ENCODE measurements around the gene AMN1. TPM values are rescaled to one million over a fixed set of nuclear protein-coding genes. Genes with fewer than 3 reads are reported as not detected.

AMN1 gene
- total RNA-seq, 1 experiment from 2014 or later = 9.6 TPM

- Mint-ChIP-seq H3K9me3 (no peaks in the 10 kb centered on the region), H3K36me3 (ENCODE audit: insufficient read depth in 1 of 3, low read depth in 3 of 3) (no peaks in the 10 kb centered on the region; a peak in 1 of 7 replicates), H3K27ac (no peak overlapping the region), H3K4me1 (peaks cover 0 to 9% of the 10 kb centered on the region in 2 experiments; a peak in 3 of 4 replicates), H3K4me3 (no peak overlapping the region), H3K27me3 (ENCODE audit: low read depth) (no peaks in the 10 kb centered on the region; the same call in 1 of the 2 replicates)
- H3K9me3 ChIP-seq (ENCODE audit: control insufficient read depth, low read depth, low read length) = no peaks in the 10 kb centered on the region
- no peak overlapping the region for H2BK12ac ChIP-seq (ENCODE audit: insufficient read length, low read depth, low read length)
- no peak overlapping the region for H2AK5ac ChIP-seq (ENCODE audit: insufficient read length, low read length)
- no peak overlapping the region for H4K5ac ChIP-seq (ENCODE audit: insufficient read length, low read depth, low read length)
- H3K27ac ChIP-seq (ENCODE audit: insufficient read length, low read depth, low read length) = no peak overlapping the region
- H3K4me1 ChIP-seq (ENCODE audit: insufficient read depth, low read length) = no peaks in the 10 kb centered on the region
- no peak overlapping the region for H2BK5ac ChIP-seq (ENCODE audit: insufficient read length, low read length)
- H3K56ac ChIP-seq (ENCODE audit: insufficient read length, low read depth, low read length) = no peak overlapping the region
- no peak overlapping the region for H2BK20ac ChIP-seq (ENCODE audit: low read depth, low read length, poor library complexity, severe bottlenecking)
- no peak for TF ChIP-seq CTCF (conservative IDR thresholded peaks at IDR 0.05)
- H3K23me2 ChIP-seq (ENCODE audit: insufficient read length, low read depth, low read length, poor library complexity, severe bottlenecking) = no peaks in the 10 kb centered on the region
- H2AFZ ChIP-seq (ENCODE audit: low read length) = no peak overlapping the region
- no peak for DNase-seq
- H3K18ac ChIP-seq (ENCODE audit: insufficient read length, low read depth, low read length) = no peak overlapping the region
- H3K79me1 ChIP-seq (ENCODE audit: insufficient read depth, low read depth, low read length, poor library complexity, severe bottlenecking) = no peaks in the 10 kb centered on the region
- H3K9ac ChIP-seq (ENCODE audit: extremely low read depth, insufficient read length, low read length) = no peak overlapping the region
- H3K4me2 ChIP-seq (ENCODE audit: insufficient read depth, insufficient read length, low read length) = no peak overlapping the region
- no peak overlapping the region for H3T11ph ChIP-seq (ENCODE audit: low read length)
- no peak overlapping the region for H4K8ac ChIP-seq (replicated peaks; ENCODE audit: insufficient read length, low read depth, low read length)
- no peak overlapping the region for H3K14ac ChIP-seq (ENCODE audit: insufficient read depth, low read length)
- H3K79me2 ChIP-seq (ENCODE audit: insufficient read depth, low read length) = no peaks in the 10 kb centered on the region
- H3K27me3 ChIP-seq (ENCODE audit: insufficient read depth, low read length) = no peaks in the 10 kb centered on the region
- no peak overlapping the region for H3K4ac ChIP-seq (ENCODE audit: low read depth, low read length)
- no peak overlapping the region for H2BK120ac ChIP-seq (ENCODE audit: low read depth, low read length, poor library complexity, severe bottlenecking)
- no CpG with 5 or more reads among the region's 5 CpGs for WGBS (ENCODE audit: extremely low coverage, insufficient read length, low lambda C conversion rate)
- no peak overlapping the region for H4K91ac ChIP-seq (ENCODE audit: insufficient read length, low read depth, low read length)
- H3K23ac ChIP-seq (ENCODE audit: insufficient read length, low read depth, low read length) = no peak overlapping the region
- no peaks in the 10 kb centered on the region for H4K20me1 ChIP-seq (ENCODE audit: control insufficient read depth, insufficient read depth, insufficient read length)
- no peak overlapping the region for H2BK15ac ChIP-seq (ENCODE audit: low read depth, low read length)
Measured at GRCh38 chr12:31627456-31628054, 101.3 kb downstream of the AMN1 start.

Data from H9 (cell line).